Stomach (tissue), 9 donors: ENCODE results near the gene HMG20A. TPM values are rescaled to one million over a fixed set of nuclear protein-coding genes. Genes with fewer than 3 reads are reported as not detected.

Experiments used
- DNase-seq, 2 donors: peaks; one replicate each; pipeline versions ENCODE4 v3.0.0 to v3.0.0-alpha.2; 2013 to 2019
- H3K27ac ChIP-seq, 5 donors: fragments of 200-600 bp in 4 of 5; sonication (generic) in 4 of 5; one replicate each; pipeline ENCODE4 v1.5.1; 2013 to 2019; ENCODE audit warnings: mild to moderate bottlenecking in 1 of 5, moderate library complexity in 1 of 5
- H3K27me3 ChIP-seq, 3 donors: fragments of 200-600 bp; sonication (generic); one replicate each; pipeline ENCODE4 v1.5.1; 2017 to 2019; ENCODE audit warnings: mixed run types in 1 of 3
- H3K36me3 ChIP-seq, 4 donors: fragments of 200-600 bp; sonication (generic); 1 replicate in 3 of 4; 2 replicates in 1 of 4; pipeline ENCODE4 v1.5.1; 2016 to 2019
- H3K4me1 ChIP-seq, 4 donors: fragments of 200-600 bp; sonication (generic); one replicate each; pipeline ENCODE4 v1.5.1; 2016 to 2019
- H3K4me3 ChIP-seq, 4 donors: fragments of 200-600 bp; sonication (generic) in 3 of 4; one replicate each; pipeline ENCODE4 v1.5.1; 2016 to 2019; ENCODE audit warnings: mild to moderate bottlenecking in 1 of 4
- H3K9me3 ChIP-seq, 4 donors: fragments of 200-600 bp; sonication (generic); one replicate each; pipeline ENCODE4 v1.5.1; 2016 to 2019
- EP300 ChIP-seq: sonication (generic); formaldehyde crosslinking; IDR thresholded peaks from one replicate; pipeline ENCODE4 v1.6.1; 2017; ENCODE audit warnings: antibody characterized with exemption
- POLR2A ChIP-seq, 4 donors: fragments of 450-650 bp; IDR thresholded peaks; one replicate each; pipeline ENCODE4 v1.6.1; 2016; ENCODE audit warnings: antibody characterized with exemption in 4 of 4, control low read depth in 2 of 4, mild to moderate bottlenecking in 1 of 4, moderate library complexity in 1 of 4
- POLR2AphosphoS5 ChIP-seq, 3 donors: sonication (generic); formaldehyde crosslinking; IDR thresholded peaks; one replicate each; pipeline ENCODE4 v1.6.1; 2016; ENCODE audit warnings: antibody characterized with exemption in 3 of 3
- WGBS, 5 donors: extraction: QIAGEN DNeasy Blood & Tissue Kit in 3 of 5; methylation state at CpG; one replicate each; pipeline versions ENCODE4 v1.1.5 to v1.1.7; 2013 to 2018; 5-methylcytosine and 5-hydroxymethylcytosine counted together
- intact Hi-C: fragments of 100-400 bp; cut with DNase I; formaldehyde crosslinking; loops from one replicate; pipeline ENCODE4 v1.15.1; 2023; ENCODE audit warnings: low total_unique reads
- polyA plus RNA-seq, 3 donors: library from polyadenylated mRNA; stranded (reverse); fragments of 200-250 nt; gene quantifications; one replicate each; pipeline ENCODE4 v1.2.3, GENCODE V29; 2013
- total RNA-seq, 5 donors: library from RNA; depleted of rRNA; stranded (reverse); fragments of >200 nt; gene quantifications; one replicate each; pipeline versions ENCODE4 v1.1.0 to v1.2.3, GENCODE V29; 2014 to 2016
- TF ChIP-seq, protein P1 (sequence below), 7 experiments: fragments of 450-650 bp in 4 of 7; fragments of 200-600 bp in 3 of 7; sonication (generic) in 3 of 7; IDR thresholded peaks; one replicate each; pipeline ENCODE4 v1.5.1; 2016 to 2019; ENCODE audit warnings: antibody characterized with exemption in 7 of 7, control low read depth in 2 of 7, mild to moderate bottlenecking in 1 of 7
- donor health status: healthy with polysubstance abuse.
- donor health status: Bipolar disorder and iron deficiency.
- donor health status: healthy.

The HMG20A gene
- total and polyA plus RNA-seq, 8 donors, result 8.1 to 51.8 (median 22.6) TPM

- intact Hi-C loops, result no loop called here
- no peaks in the 10 kb centered on the region for H3K9me3 ChIP-seq
- WGBS, 5 donors, result 2 to 3% (median 2%) methylated on average over 38 to 71 of the region's 72 CpGs
- peak; percentile 27 to 81 for DNase-seq
- H3K4me1 ChIP-seq, result peaks cover 18 to 72% (median 40%) of the 10 kb centered on the region in 4 donors
- TF ChIP-seq POLR2AphosphoS5 (IDR thresholded peaks at IDR 0.05) (no peak), EP300 (no peak), POLR2A (IDR thresholded peaks at IDR 0.05) (no peak)
- TF ChIP-seq, protein P1, sequence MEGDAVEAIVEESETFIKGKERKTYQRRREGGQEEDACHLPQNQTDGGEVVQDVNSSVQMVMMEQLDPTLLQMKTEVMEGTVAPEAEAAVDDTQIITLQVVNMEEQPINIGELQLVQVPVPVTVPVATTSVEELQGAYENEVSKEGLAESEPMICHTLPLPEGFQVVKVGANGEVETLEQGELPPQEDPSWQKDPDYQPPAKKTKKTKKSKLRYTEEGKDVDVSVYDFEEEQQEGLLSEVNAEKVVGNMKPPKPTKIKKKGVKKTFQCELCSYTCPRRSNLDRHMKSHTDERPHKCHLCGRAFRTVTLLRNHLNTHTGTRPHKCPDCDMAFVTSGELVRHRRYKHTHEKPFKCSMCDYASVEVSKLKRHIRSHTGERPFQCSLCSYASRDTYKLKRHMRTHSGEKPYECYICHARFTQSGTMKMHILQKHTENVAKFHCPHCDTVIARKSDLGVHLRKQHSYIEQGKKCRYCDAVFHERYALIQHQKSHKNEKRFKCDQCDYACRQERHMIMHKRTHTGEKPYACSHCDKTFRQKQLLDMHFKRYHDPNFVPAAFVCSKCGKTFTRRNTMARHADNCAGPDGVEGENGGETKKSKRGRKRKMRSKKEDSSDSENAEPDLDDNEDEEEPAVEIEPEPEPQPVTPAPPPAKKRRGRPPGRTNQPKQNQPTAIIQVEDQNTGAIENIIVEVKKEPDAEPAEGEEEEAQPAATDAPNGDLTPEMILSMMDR (IDR thresholded peaks at IDR 0.05), result no peak
- peak overlapping the region; percentile 65 to 95 (median 82) for H3K4me3 ChIP-seq
- peak overlapping the region; percentile 94 to 99 (median 95) for H3K27ac ChIP-seq
- H3K36me3 ChIP-seq, result no peaks in the 10 kb centered on the region
- H3K27me3 ChIP-seq, result no peaks in the 10 kb centered on the region
Observed at GRCh38 chr15:77418966-77419835, 1.5 kb upstream of the HMG20A start.

DNA sequence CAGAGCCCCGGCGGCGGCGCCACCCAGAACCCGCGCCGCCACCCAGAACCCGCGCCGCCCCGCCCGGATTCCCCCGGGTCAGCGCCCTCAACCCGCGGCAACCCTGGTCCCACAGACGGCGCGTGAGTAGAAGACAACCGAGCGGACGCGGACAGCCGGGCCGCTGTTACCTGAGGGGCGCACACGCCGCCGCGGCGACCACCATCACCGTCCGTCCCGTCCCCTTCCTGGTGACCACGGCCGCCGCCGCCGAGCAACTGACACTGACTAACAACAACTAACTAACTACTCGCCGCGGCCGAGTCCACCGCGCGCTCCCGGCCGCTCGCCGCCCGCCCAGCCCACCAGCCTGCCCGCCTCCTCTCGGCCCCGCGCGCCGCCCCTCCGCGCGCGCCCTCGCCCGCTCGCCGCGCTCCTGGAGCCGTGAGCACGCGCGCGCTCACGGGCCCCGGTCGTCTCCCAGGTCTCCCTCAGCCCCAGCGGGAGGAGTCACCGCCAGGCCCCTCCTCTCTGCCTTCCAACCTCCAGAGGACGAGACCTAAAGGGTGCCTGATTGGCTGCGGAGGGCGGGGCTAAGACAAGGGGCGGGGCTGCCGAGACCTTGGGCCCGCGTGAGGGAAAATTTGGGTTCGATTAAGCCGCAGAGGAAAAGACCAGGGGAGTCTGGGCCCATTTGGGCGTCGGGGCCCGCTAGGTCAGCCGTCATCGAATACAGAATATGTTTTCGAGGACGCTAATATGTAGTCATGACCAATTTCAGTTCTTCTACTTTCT is 665 bp upstream of the HMG20A start, which contains the start of gene PEAK1:
PEAK1 (minus strand) TSS at position 269 of the 774 bp plus-strand sequence. CDS start 238,178 bp downstream, outside the sequence.
- TF ChIP-seq POLR2A (IDR thresholded peaks at IDR 0.05) (no peak), EP300 (no peak), POLR2AphosphoS5 (IDR thresholded peaks at IDR 0.05) (peak in 2 of 3 donors; percentile 90 to 93)
- TF ChIP-seq, protein P1 (IDR thresholded peaks at IDR 0.05), result no peak
- 0 to 1% (median 0%) methylated on average over 47 to 92 of the region's 92 CpGs for WGBS, 5 donors

DNA sequence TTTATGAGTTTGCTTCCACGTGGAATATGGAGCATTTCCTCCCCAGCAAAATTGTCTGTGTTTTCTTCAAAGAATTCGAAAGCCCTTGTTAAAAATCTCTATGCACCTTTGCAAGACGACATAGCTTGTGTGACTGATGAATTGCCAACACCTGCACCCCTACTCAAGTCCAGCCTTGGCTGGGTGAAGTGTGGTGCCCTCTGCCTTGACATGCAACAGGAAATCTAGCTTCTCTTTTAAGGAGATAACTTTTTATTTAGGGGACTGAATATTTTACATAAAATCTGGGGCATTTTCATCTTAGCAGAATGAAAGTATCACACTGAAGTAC is 647 bp downstream of the HMG20A start:
- Histone ChIP-seq H3K27me3 (no peaks in the 10 kb centered on the region), H3K4me3 (peak overlapping the region; percentile 65 to 95 (median 82)), H3K9me3 (no peaks in the 10 kb centered on the region), H3K4me1 (peaks cover 18 to 79% (median 46%) of the 10 kb centered on the region in 4 donors), H3K27ac (peak overlapping the region in 4 of 5 donors; percentile 94 to 97 (median 94)), H3K36me3 (no peaks in the 10 kb centered on the region)
- DNase-seq, result no peak
- 0 to 1% (median 0%) methylated on average over 3 of the region's 3 CpGs for WGBS, 5 donors
- intact Hi-C loops, result no loop called here
- TF ChIP-seq POLR2AphosphoS5 (IDR thresholded peaks at IDR 0.05) (no peak), EP300 (no peak)

More for the DNA sequence above, 665 bp upstream of the HMG20A start, which contains the start of gene PEAK1:
- Histone ChIP-seq H3K27ac (peak within 1 kb of the TSS; percentile 94 to 99 (median 95)), H3K4me1 (peaks cover 18 to 77% (median 44%) of the 10 kb centered on the region in 4 donors), H3K36me3 (no peaks in the 10 kb centered on the region), H3K9me3 (no peaks in the 10 kb centered on the region), H3K27me3 (no peaks in the 10 kb centered on the region), H3K4me3 (peak within 1 kb of the TSS; percentile 65 to 95 (median 82))
- intact Hi-C loops, result no loop called here
- peak; percentile 100 for DNase-seq

- WGBS, 5 donors, result 62 to 82% (median 72%) methylated on average over 3 of the region's 3 CpGs
Observed at GRCh38 chr15:77425104-77425503, 4.4 kb downstream of the HMG20A start.

More at GRCh38 chr15:77425104-77425503, 4.4 kb downstream of the HMG20A start:
- intact Hi-C loops, result no loop called here
- no peaks in the 10 kb centered on the region for H3K27me3 ChIP-seq
- no peaks in the 10 kb centered on the region for H3K36me3 ChIP-seq
- no peak overlapping the region for H3K4me3 ChIP-seq
- no peaks in the 10 kb centered on the region for H3K9me3 ChIP-seq
- no peak for TF ChIP-seq POLR2A (IDR thresholded peaks at IDR 0.05)
- no peak for TF ChIP-seq POLR2AphosphoS5 (IDR thresholded peaks at IDR 0.05)
- TF ChIP-seq, protein P1 (IDR thresholded peaks at IDR 0.05), result no peak
- no peak for TF ChIP-seq EP300
- no peak overlapping the region for H3K27ac ChIP-seq
- no peak for DNase-seq
- H3K4me1 ChIP-seq, result peaks cover 8 to 59% (median 34%) of the 10 kb centered on the region in 4 donors
